K562 (cell line): Measurements from ENCODE around the gene RPS19. TPM values are rescaled to one million over a fixed set of nuclear protein-coding genes. Genes with fewer than 3 reads are reported as not detected.

ENCODE experiments used
- DPF2 ChIP-seq: fragments of 450-650 bp; IDR thresholded peaks from 2 replicates; pipeline ENCODE4 v1.6.1; 2016
- ETV1 ChIP-seq: fragments of 450-650 bp; conservative IDR thresholded peaks from 2 replicates; pipeline ENCODE4 v1.6.1; 2016; ENCODE audit warnings: missing genetic modification characterization, control low read depth, low read depth, missing compliant biosample characterization
- FOXA3 ChIP-seq, 2 experiments: fragments of 450-650 bp in 1 of 2; sonication (generic) in 1 of 2; formaldehyde crosslinking; IDR thresholded peaks in 1 of 2; conservative IDR thresholded peaks in 1 of 2; 2 replicates each; pipeline versions ENCODE4 v1.4.0 to v1.8.0; 2020 to 2022; ENCODE audit warnings: mild to moderate bottlenecking in 2 of 2, missing genetic modification reagents in 1 of 2
- GABPB2 ChIP-seq: fragments of 250-450 bp; sonication (Bioruptor Pico); conservative IDR thresholded peaks from 2 replicates; pipeline ENCODE4 v1.5.1; 2021; ENCODE audit warnings: mild to moderate bottlenecking
- POLR3A ChIP-seq: IDR thresholded peaks from 2 replicates; pipeline ENCODE4 v1.6.1; 2011; ENCODE audit warnings: borderline replicate concordance, mild to moderate bottlenecking, moderate library complexity; ENCODE audit not compliant: insufficient read length, insufficient read depth; ENCODE audit errors: extremely low read depth
- TEAD4 ChIP-seq, 2 experiments: sonication (generic) in 1 of 2; formaldehyde crosslinking in 1 of 2; IDR thresholded peaks; 2 replicates each; pipeline versions ENCODE4 v1.6.1 to v1.8.0; 2012 to 2022; ENCODE audit warnings: borderline replicate concordance in 1 of 2, inconsistent platforms in 1 of 2, low read length in 1 of 2, mild to moderate bottlenecking in 1 of 2, missing genetic modification reagents in 1 of 2
- ZNF24 ChIP-seq: fragments of 450-650 bp; IDR thresholded peaks from 2 replicates; pipeline ENCODE4 v1.6.1; 2016
- ZNF311 ChIP-seq: fragments of 250-450 bp; sonication (Bioruptor Pico); IDR thresholded peaks from 2 replicates; pipeline ENCODE4 v1.4.0; 2020; ENCODE audit warnings: mild to moderate bottlenecking, moderate library complexity
- ZNF77 ChIP-seq: fragments of 250-450 bp; sonication (Bioruptor Pico); IDR thresholded peaks from 2 replicates; pipeline ENCODE4 v1.5.0; 2020
- polyA plus RNA-seq, 8 experiments: library from polyadenylated mRNA; depleted of rRNA in 4 of 8; stranded (reverse) in 5 of 8; unstranded in 3 of 8; fragments of >200 nt; fragmentation: Nextera tagmentation in 2 of 8; fragmentation: Illumina TruSeq in 1 of 8; extraction: Ambion mirVana in 2 of 8; extraction: Trizol in 1 of 8; gene quantifications; 2 replicates each; pipeline versions ENCODE4 v1.2.1 to v1.2.3, GENCODE V29; 2011 to 2014; ENCODE audit warnings: inconsistent platforms in 1 of 8, missing spikeins in 1 of 8
- total RNA-seq, 7 experiments: library from RNA; depleted of rRNA in 6 of 7; stranded (reverse); fragments of >200 nt in 6 of 7; fragmentation: Illumina TruSeq in 2 of 7; extraction: Trizol in 2 of 7; gene quantifications; 2 replicates each; pipeline versions ENCODE4 v1.2.1 to v1.2.3, GENCODE V29; 2011 to 2021; ENCODE audit warnings: low replicate concordance in 1 of 7
- TF ChIP-seq, protein P1 (sequence below): fragments of 250-450 bp; sonication (Bioruptor Pico); IDR thresholded peaks from 2 replicates; pipeline ENCODE4 v1.4.0; 2020; ENCODE audit warnings: mild to moderate bottlenecking, moderate library complexity, borderline replicate concordance
- TF ChIP-seq, protein P2 (sequence below): sonication (generic); formaldehyde crosslinking; IDR thresholded peaks from 2 replicates; pipeline ENCODE4 v1.8.0; 2022; ENCODE audit warnings: missing genetic modification reagents, mild to moderate bottlenecking, borderline replicate concordance
- TF ChIP-seq, protein P3 (sequence below): sonication (generic); formaldehyde crosslinking; IDR thresholded peaks from 2 replicates; pipeline ENCODE4 v1.9.0; 2022; ENCODE audit warnings: mild to moderate bottlenecking, missing genetic modification reagents

Gene RPS19
- total and polyA plus RNA-seq, 9 of the 15 experiments (the other 6 are each of a cell fraction or from before 2014, with no cell fraction given), result 1,964 to 3,408 (median 2,747) TPM

DNA sequence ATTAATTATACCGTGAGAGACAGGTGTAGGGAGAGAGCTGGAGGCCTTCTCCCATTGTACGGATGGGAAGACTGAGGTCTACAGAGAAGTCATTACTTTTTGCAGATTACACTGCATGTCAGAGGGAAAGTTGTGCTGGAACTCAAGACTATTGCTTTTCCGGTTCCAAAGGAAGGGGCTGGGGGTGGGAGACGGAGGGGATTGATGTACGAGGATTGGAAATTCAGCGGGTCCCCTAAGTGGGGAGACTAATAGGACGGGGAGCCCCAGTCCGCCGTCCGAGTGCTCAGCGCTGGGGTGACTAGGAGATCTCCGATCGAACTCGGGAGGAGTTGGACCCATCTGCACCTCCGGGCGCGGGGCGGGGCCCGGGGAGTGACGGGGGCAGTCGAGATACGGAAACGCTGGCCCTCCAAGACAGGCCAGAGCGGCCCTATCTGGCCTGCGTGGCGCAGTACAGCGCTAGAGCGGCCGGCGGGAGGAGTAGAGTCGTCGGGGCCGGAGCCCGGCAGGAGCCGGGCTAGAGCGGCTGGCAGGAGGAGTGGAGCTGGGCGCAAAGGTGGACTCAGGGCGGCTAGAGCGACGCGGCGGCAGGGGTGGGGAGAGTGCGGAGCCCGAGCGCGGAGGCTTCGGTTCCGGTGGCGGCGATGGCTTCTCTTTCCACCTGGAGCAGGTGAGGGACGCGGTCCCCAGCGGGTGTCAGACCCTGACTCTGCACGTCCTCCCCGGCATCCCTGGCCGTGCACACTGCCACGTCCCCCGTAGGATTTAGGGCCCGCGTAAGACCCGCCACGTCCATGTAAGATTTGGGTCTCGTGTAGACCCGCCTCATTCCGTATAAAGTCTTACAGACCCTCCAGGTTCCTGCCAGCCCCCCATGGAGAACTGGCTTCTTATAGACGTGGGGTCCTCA is 24.0 kb downstream of the RPS19 start (continued):
- TF ChIP-seq, protein P1, sequence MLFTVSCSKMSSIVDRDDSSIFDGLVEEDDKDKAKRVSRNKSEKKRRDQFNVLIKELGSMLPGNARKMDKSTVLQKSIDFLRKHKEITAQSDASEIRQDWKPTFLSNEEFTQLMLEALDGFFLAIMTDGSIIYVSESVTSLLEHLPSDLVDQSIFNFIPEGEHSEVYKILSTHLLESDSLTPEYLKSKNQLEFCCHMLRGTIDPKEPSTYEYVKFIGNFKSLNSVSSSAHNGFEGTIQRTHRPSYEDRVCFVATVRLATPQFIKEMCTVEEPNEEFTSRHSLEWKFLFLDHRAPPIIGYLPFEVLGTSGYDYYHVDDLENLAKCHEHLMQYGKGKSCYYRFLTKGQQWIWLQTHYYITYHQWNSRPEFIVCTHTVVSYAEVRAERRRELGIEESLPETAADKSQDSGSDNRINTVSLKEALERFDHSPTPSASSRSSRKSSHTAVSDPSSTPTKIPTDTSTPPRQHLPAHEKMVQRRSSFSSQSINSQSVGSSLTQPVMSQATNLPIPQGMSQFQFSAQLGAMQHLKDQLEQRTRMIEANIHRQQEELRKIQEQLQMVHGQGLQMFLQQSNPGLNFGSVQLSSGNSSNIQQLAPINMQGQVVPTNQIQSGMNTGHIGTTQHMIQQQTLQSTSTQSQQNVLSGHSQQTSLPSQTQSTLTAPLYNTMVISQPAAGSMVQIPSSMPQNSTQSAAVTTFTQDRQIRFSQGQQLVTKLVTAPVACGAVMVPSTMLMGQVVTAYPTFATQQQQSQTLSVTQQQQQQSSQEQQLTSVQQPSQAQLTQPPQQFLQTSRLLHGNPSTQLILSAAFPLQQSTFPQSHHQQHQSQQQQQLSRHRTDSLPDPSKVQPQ (CRISPR knock-in tag), result no peak
- TF ChIP-seq GABPB2 (CRISPR knock-in tag), result no peak
- peak; percentile 60 for TF ChIP-seq ETV1 (tag)
- TF ChIP-seq FOXA3 (CRISPR knock-in tag; conservative IDR thresholded peaks at IDR 0.05 in 1 of 2, IDR thresholded peaks at IDR 0.05 in 1 of 2), result no peak
- TF ChIP-seq TEAD4 (IDR thresholded peaks at IDR 0.05; ENCODE audit: low read length), result no peak; the same call in 1 of the 2 replicates
- TF ChIP-seq TEAD4 (CRISPR knock-in tag; IDR thresholded peaks at IDR 0.05; ENCODE audit: borderline replicate concordance), result no peak
- no peak for TF ChIP-seq POLR3A
- no peak for TF ChIP-seq ZNF77 (CRISPR knock-in tag)
- TF ChIP-seq, protein P2, sequence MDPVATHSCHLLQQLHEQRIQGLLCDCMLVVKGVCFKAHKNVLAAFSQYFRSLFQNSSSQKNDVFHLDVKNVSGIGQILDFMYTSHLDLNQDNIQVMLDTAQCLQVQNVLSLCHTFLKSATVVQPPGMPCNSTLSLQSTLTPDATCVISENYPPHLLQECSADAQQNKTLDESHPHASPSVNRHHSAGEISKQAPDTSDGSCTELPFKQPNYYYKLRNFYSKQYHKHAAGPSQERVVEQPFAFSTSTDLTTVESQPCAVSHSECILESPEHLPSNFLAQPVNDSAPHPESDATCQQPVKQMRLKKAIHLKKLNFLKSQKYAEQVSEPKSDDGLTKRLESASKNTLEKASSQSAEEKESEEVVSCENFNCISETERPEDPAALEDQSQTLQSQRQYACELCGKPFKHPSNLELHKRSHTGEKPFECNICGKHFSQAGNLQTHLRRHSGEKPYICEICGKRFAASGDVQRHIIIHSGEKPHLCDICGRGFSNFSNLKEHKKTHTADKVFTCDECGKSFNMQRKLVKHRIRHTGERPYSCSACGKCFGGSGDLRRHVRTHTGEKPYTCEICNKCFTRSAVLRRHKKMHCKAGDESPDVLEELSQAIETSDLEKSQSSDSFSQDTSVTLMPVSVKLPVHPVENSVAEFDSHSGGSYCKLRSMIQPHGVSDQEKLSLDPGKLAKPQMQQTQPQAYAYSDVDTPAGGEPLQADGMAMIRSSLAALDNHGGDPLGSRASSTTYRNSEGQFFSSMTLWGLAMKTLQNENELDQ (CRISPR knock-in tag), result 0 out of 2 replicates have a peak, but pooled peaks have one; percentile 63
- TF ChIP-seq ZNF311, result no peak
- peak; percentile 90 for TF ChIP-seq ZNF24
- TF ChIP-seq DPF2, result peak; percentile 69
- TF ChIP-seq, protein P3, sequence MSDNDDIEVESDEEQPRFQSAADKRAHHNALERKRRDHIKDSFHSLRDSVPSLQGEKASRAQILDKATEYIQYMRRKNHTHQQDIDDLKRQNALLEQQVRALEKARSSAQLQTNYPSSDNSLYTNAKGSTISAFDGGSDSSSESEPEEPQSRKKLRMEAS (CRISPR knock-in tag), result 0 out of 2 replicates have a peak, but pooled peaks have one; percentile 8
